GM18520 (cell line): ENCODE results near the gene PTPRM.

Experiments used
- ATAC-seq: cut with Tn5 transposase; IDR thresholded peaks from one replicate; pipeline ENCODE4 v1.9.1; 2021; ENCODE audit not compliant: unreplicated experiment

The PTPRM gene

GRCh38 chr18:7885865-7886264 is 318.7 kb downstream of the PTPRM start:
- ATAC-seq, result no peak

- no peak for ATAC-seq
These were observed 319.3 kb downstream of the PTPRM start for GRCh38 chr18:7886436-7886835.

GRCh38 chr18:7889515-7889914 is 322.4 kb downstream of the PTPRM start:
- ATAC-seq, result no peak

DNA sequence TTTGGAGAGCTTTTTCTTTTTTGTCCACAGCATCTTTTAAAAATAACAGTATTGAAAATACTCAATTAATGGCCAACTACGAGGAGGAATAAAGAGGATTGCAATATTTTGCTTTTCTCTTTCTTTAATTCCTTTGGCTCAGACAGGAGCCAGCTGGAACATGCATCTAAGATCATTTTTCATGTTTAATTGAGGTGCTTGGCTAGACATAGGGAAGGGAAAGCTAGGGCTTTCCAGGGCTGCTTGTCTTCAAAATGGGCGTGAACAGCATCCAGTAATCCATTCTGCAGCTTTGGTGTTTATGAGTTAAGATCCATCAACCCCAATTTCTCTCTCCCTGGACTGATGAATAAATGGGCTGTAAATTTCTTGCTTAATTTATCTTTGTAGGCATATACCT is 323.0 kb downstream of the PTPRM start:
- ATAC-seq, result no peak

DNA sequence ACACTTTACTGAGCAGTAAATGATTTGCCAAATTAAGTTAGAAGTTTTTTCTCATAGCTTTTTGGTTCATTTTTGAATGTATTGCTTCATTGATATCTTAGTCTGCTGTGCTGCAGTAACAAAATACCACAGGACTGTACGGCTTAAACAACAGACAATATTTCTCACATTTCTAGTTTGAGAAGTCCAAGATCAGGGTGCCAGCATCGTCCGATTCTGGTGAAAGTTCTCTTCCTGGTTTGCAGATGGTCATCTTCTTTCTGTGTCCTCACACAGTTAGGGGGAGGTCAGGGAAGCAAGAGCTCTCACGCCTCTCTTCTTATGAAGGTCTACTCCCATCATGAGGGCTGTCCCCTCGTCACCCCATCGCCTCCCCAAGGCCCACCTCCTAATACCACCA is 325.4 kb downstream of the PTPRM start:
- ATAC-seq, result no peak

DNA sequence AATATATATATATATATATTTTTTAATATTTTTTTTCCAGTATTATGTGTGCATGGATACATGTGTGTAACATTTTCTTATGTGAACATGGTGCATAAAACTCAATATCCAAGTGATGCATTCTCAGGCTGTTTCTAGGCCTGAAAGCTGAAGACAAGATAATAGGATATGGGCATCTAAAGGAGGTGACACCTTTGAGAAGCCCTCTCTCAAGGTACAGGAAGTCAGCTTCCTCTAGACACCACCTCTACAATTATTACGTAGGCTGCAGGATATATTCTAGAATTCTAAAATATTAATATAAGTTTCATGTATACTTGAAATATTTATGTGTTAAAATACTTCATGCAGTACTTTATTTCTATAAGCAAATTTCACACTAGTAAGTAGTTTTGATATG is 327.5 kb downstream of the PTPRM start:
- no peak for ATAC-seq

- ATAC-seq, result no peak
These were observed 328.2 kb downstream of the PTPRM start for GRCh38 chr18:7895346-7895745.

DNA sequence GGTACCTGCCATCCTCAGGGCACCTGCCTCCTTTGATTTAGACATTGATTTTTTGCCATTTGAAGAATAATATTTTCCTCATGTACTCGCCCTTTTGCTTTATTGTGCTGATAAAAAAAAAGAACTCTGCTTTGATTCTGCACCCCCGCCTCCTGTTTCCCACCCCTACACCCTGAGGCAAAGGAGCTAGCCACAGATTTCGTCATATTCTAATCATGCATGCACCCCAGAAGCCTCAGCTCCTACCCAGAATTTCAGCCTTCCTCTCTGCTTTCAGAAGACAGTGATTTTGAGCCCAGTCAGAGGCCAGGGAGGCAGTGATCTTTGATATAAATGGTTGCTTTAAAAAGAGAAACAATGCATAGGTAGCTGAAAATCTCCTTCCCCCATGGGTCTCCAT is 329.0 kb downstream of the PTPRM start:
- no peak for ATAC-seq

DNA sequence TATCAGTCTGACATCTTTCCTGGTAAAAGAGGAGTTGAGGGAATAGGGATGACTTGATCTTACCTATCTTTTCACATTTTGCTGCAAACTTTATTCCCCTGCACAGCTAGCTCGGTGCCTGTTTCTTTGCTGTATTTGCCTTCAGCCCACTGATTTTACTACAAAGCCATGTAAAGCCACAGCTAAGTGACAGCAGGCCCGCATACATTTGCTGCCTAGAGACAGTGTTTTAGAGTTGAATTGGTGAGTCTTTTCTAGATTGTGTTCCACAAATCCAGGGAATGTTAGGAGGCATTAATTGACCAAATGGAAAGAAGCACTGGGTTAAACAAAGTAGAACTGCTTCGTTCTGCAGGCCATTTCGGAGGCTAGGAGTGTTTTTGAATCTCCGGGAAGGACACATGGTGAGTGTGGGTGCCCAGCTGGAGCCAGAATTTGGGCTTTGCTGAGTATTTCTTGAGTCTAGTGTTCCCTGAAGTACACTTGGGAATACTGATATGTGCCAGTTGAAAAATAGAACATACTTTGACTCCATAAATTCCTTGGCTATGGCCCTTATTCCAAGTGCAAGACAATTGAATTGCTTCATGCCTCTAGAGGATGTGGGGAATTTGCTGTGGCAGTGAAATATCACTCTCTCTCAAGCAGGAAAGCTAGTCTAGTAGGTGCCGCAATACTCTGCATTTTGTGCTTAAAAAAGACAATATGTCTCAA is 329.8 kb downstream of the PTPRM start:
- ATAC-seq, result no peak

GRCh38 chr18:7898181-7898580 is 331.1 kb downstream of the PTPRM start:
- no peak for ATAC-seq

GRCh38 chr18:7899078-7899477 is 332.0 kb downstream of the PTPRM start:
- no peak for ATAC-seq

DNA sequence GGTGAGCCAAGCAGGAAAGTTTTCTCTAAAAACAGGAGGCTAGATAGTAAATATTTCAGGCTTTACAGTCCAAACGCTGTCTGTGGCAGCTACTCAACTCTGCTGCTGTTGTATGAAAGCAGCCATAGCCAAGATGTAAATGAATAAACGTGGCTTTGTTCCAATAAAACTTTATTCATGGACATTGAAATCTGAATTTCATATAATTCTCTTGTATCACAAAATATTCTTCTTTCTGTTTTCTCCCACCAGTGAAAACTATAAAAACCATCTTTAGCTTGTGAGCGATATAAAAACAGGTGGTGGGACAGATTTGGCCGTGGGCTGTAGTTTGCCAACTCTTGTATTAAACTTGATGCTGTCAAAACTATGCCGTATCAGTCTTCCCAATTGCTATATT is 333.0 kb downstream of the PTPRM start:
- no peak for ATAC-seq

- no peak for ATAC-seq
These were observed 334.5 kb downstream of the PTPRM start for GRCh38 chr18:7901657-7902056.

GRCh38 chr18:7902399-7902839 is 335.3 kb downstream of the PTPRM start:
- no peak for ATAC-seq

DNA sequence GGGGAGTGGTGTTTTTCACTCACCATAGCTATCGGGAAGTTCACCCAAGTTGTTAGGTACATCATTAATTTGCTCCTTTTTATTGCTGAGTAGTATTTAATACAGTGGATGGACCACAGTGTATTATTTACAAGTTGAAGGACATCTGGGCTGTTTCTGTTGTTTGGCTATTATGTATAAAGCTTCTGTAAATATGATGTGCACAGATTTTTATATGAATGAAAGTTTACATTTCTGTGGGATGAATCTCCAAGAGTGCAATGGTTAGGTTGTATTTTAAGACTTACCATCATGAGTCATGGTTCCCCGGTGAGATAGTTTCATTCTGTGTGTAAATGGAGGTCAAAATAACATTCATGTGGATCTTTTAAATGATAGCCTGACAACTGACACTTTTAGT is 337.4 kb downstream of the PTPRM start:
- ATAC-seq, result no peak

- ATAC-seq, result no peak
These were observed 341.7 kb downstream of the PTPRM start for GRCh38 chr18:7908681-7909299.

DNA sequence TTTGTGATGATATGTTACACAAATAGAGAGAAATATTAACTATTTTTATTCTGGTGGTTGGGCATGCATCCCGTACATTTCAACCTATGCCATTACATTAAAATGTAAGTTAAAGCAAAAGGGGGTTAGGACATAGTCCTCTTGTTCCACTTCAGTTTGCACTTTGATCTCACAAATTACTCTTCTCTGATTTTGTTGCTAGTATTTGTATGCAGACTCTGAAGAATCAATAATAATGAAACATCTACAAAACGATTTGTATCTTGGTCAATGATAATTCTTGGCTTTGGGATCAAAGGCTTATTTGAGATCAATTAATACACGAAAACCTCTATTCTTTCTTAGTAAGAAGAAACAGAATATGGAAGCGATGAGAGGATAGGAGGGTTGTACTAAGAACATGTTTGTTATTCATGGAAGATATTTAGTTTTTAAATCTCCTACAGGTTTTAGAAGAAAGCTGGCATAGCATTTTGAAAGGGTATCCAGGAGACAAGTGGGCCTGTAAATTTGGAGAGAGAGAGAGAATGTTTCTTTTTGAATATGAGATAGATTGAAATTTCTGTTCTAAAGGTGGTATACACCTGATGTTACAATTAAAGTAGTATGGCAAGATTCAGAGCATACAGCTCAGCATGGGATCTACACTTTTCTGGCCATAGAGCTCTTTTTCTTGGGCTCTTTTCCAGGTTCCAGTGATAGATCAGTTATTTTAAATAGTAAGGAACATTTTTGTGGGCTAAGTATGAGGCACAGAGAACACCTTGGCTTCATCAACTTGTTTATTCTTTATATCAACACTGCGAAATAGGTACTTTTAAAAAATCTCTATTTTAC is 347.9 kb downstream of the PTPRM start:
- ATAC-seq, result no peak

- no peak for ATAC-seq
These were observed 351.6 kb downstream of the PTPRM start for GRCh38 chr18:7918701-7919100.

DNA sequence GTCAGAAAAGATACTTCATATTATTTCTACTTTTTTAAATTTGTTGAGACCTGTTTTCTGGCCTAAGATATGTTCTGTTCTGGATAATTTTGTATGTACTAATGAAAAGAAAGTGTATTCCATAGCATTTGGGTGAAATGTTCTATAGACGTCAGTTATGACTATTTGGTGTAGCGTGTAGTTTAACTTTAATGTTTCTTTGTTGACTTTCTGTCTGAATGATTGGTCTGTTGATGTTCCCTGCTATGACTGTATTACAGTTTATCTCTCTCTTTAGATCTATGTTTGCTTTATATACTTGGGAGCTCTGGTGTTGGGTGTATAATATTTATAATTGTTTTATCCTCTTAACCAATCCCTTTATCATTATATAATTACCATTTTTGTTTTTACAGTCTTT is 352.4 kb downstream of the PTPRM start:
- no peak for ATAC-seq

DNA sequence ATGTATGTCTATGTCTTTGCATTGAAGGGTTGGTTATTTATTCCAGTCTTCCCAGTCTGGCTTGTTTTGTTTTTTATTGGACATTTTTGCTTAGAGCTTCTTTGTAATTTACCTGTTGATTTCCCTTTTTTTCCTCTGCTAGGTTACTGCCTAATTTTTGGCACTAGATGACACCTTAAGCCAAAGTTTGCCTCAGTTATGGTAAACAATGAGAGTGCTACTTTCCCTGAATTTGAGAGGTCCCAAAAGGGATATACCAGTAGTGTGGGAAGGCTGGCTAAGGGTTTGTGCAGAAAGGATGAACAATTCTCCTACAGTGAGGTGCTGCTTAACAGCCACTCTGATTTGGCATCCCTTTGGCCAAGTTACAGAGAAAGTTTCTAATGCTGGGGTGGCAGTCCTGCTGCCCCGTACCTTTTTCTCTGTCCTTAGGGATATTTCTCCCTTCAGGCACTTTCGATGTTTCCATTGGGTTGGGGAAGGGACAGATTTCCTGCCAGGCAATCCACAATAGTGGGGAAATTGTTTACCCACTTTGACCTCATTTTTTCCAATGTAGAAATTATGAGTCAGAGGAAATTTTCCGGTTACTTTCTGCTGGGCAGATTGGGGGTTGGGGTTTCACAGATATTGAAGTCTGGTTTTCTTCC is 354.9 kb downstream of the PTPRM start:
- ATAC-seq, result no peak

GRCh38 chr18:7923105-7923504 is 356.0 kb downstream of the PTPRM start:
- no peak for ATAC-seq
